SIG-M5 (cell line): ENCODE measurements around the gene ATRN.
A peak's percentile ranks its signal among the peaks of the same experiment; 100 is the strongest.

ENCODE experiments used
- DNase-seq: peaks from one replicate; lab custom pipeline; 2025; lab: John Stamatoyannopoulos, UW

The ATRN gene

GRCh38 chr20:3658716-3659491 is 188.1 kb downstream of the ATRN start:
- peak; percentile 31 for DNase-seq

- DNase-seq, result no peak
These were observed 188.9 kb downstream of the ATRN start for GRCh38 chr20:3659492-3660261.

GRCh38 chr20:3660262-3661059 is 189.6 kb downstream of the ATRN start:
- no peak for DNase-seq

GRCh38 chr20:3661060-3661813 is 190.4 kb downstream of the ATRN start:
- no peak for DNase-seq

GRCh38 chr20:3661814-3662665 is 191.2 kb downstream of the ATRN start:
- no peak for DNase-seq

- no peak for DNase-seq
These were observed 192.3 kb downstream of the ATRN start, which contains the start of gene GFRA4 for GRCh38 chr20:3663031-3663701. Gene GFRA4 (minus strand): TSS chr20:3663399. CDS start chr20:3663399, 0 bp downstream.

GRCh38 chr20:3663858-3664257 is 193.0 kb downstream of the ATRN start:
- no peak for DNase-seq

- no peak for DNase-seq
These were observed 196.7 kb downstream of the ATRN start for GRCh38 chr20:3667434-3668037.

- DNase-seq, result no peak
These were observed 199.0 kb downstream of the ATRN start for GRCh38 chr20:3669710-3670367.

- DNase-seq, result no peak
These were observed 199.7 kb downstream of the ATRN start for GRCh38 chr20:3670511-3670910.

GRCh38 chr20:3670945-3671344 is 200.1 kb downstream of the ATRN start:
- no peak for DNase-seq

GRCh38 chr20:3671986-3672546 is 201.2 kb downstream of the ATRN start:
- no peak for DNase-seq

GRCh38 chr20:3672547-3673171 is 201.8 kb downstream of the ATRN start:
- no peak for DNase-seq

GRCh38 chr20:3673221-3674070 is 202.6 kb downstream of the ATRN start:
- DNase-seq, result no peak

- no peak for DNase-seq
These were observed 203.6 kb downstream of the ATRN start for GRCh38 chr20:3674447-3674846.

- DNase-seq, result no peak
These were observed 204.4 kb downstream of the ATRN start for GRCh38 chr20:3674995-3675900.
